H9 (cell line): ENCODE data around the gene NOTUM. TPM values are rescaled to one million over a fixed set of nuclear protein-coding genes. Genes with fewer than 3 reads are reported as not detected.

Source experiments
- DNase-seq: peaks from one replicate; pipeline ENCODE4 v3.0.0-alpha.2; 2017
- H2AFZ ChIP-seq: one replicate; pipeline ENCODE4 v1.6.1; 2013; ENCODE audit warnings: mild to moderate bottlenecking, low read length, control low read depth, moderate library complexity
- H2AK5ac ChIP-seq: 2 replicates; pipeline ENCODE4 v1.6.1; 2013; ENCODE audit warnings: low read length, control low read depth, mixed read lengths; ENCODE audit not compliant: insufficient read length
- H2BK120ac ChIP-seq: one replicate; pipeline ENCODE4 v1.6.1; 2013; ENCODE audit warnings: low read depth, mild to moderate bottlenecking, low read length, control low read depth, inconsistent platforms; ENCODE audit not compliant: poor library complexity, severe bottlenecking
- H2BK12ac ChIP-seq: 2 replicates; pipeline ENCODE4 v1.6.1; 2013; ENCODE audit warnings: low read length, control low read depth, mixed read lengths, low read depth; ENCODE audit not compliant: insufficient read length
- H2BK15ac ChIP-seq: 2 replicates; pipeline ENCODE4 v1.6.1; 2013; ENCODE audit warnings: low read depth, low read length, control low read depth
- H2BK20ac ChIP-seq: one replicate; pipeline ENCODE4 v1.6.1; 2013; ENCODE audit warnings: low read depth, mild to moderate bottlenecking, low read length, control low read depth, inconsistent platforms; ENCODE audit not compliant: poor library complexity, severe bottlenecking
- H2BK5ac ChIP-seq: 2 replicates; pipeline ENCODE4 v1.6.1; 2013; ENCODE audit warnings: low read length, control low read depth, mixed read lengths; ENCODE audit not compliant: insufficient read length
- H3K14ac ChIP-seq: 2 replicates; pipeline ENCODE4 v1.6.1; 2013; ENCODE audit warnings: low read length, control low read depth; ENCODE audit not compliant: insufficient read depth
- H3K18ac ChIP-seq: 2 replicates; pipeline ENCODE4 v1.6.1; 2013; ENCODE audit warnings: low read depth, mild to moderate bottlenecking, mixed read lengths, low read length, control low read depth; ENCODE audit not compliant: insufficient read length
- H3K23ac ChIP-seq: 2 replicates; pipeline ENCODE4 v1.6.1; 2013; ENCODE audit warnings: low read length, control low read depth, mixed read lengths, low read depth; ENCODE audit not compliant: insufficient read length
- H3K23me2 ChIP-seq: 2 replicates; pipeline ENCODE4 v1.6.1; 2013; ENCODE audit warnings: low read depth, mild to moderate bottlenecking, mixed read lengths, low read length, control low read depth; ENCODE audit not compliant: insufficient read length, poor library complexity, severe bottlenecking
- H3K27ac ChIP-seq: 2 replicates; pipeline ENCODE4 v1.5.1; 2013; ENCODE audit warnings: low read length, control low read depth, mixed read lengths, low read depth; ENCODE audit not compliant: insufficient read length
- H3K27me3 ChIP-seq: 2 replicates; pipeline ENCODE4 v1.6.1; 2013; ENCODE audit warnings: low read length, control low read depth, inconsistent platforms; ENCODE audit not compliant: insufficient read depth
- H3K4ac ChIP-seq: 2 replicates; pipeline ENCODE4 v1.6.1; 2013; ENCODE audit warnings: low read depth, mild to moderate bottlenecking, control low read depth, inconsistent platforms, low read length, moderate library complexity
- H3K4me1 ChIP-seq: 2 replicates; pipeline ENCODE4 v1.6.1; 2013; ENCODE audit warnings: low read length, control low read depth, inconsistent platforms; ENCODE audit not compliant: insufficient read depth
- H3K4me2 ChIP-seq: 2 replicates; pipeline ENCODE4 v1.6.1; 2013; ENCODE audit warnings: low read length, control low read depth, mixed read lengths; ENCODE audit not compliant: insufficient read length, insufficient read depth
- H3K56ac ChIP-seq: 2 replicates; pipeline ENCODE4 v1.6.1; 2013; ENCODE audit warnings: low read depth, mild to moderate bottlenecking, mixed read lengths, low read length, control low read depth; ENCODE audit not compliant: insufficient read length
- H3K79me1 ChIP-seq: 2 replicates; pipeline ENCODE4 v1.6.1; 2013; ENCODE audit warnings: low read depth, mild to moderate bottlenecking, moderate library complexity, low read length, control low read depth, inconsistent platforms; ENCODE audit not compliant: insufficient read depth, poor library complexity, severe bottlenecking
- H3K79me2 ChIP-seq: 2 replicates; pipeline ENCODE4 v1.6.1; 2013; ENCODE audit warnings: low read length, control low read depth, inconsistent platforms; ENCODE audit not compliant: insufficient read depth
- H3K9ac ChIP-seq: 2 replicates; pipeline ENCODE4 v1.6.1; 2013; ENCODE audit warnings: low read length, control low read depth, mixed read lengths; ENCODE audit not compliant: insufficient read length; ENCODE audit errors: extremely low read depth
- H3K9me3 ChIP-seq: one replicate; pipeline ENCODE4 v1.6.1; 2013; ENCODE audit warnings: low read depth, low read length, inconsistent platforms; ENCODE audit not compliant: control insufficient read depth
- H3T11ph ChIP-seq: one replicate; pipeline ENCODE4 v1.6.1; 2013; ENCODE audit warnings: mild to moderate bottlenecking, low read length, control low read depth, inconsistent platforms
- H4K20me1 ChIP-seq: one replicate; pipeline ENCODE4 v1.6.1; 2013; ENCODE audit not compliant: control insufficient read depth, insufficient read length, insufficient read depth
- H4K5ac ChIP-seq: 2 replicates; pipeline ENCODE4 v1.6.1; 2013; ENCODE audit warnings: low read depth, mild to moderate bottlenecking, mixed read lengths, low read length, control low read depth; ENCODE audit not compliant: insufficient read length
- H4K8ac ChIP-seq: replicated peaks from 2 replicates; pipeline ENCODE4 v1.6.1; 2013; ENCODE audit warnings: low read length, control low read depth, mixed read lengths, low read depth; ENCODE audit not compliant: insufficient read length
- H4K91ac ChIP-seq: 2 replicates; pipeline ENCODE4 v1.6.1; 2013; ENCODE audit warnings: low read depth, mild to moderate bottlenecking, moderate library complexity, mixed read lengths, low read length, control low read depth; ENCODE audit not compliant: insufficient read length
- H3K27ac Mint-ChIP-seq, 3 experiments: 2 replicates in 2 of 3; 3 replicates in 1 of 3; pipeline ENCODE4 v1.8.0; 2020 to 2021; ENCODE audit warnings: mixed read lengths in 3 of 3, mild to moderate bottlenecking in 1 of 3, moderate library complexity in 1 of 3
- H3K27me3 Mint-ChIP-seq: 2 replicates; pipeline ENCODE4 v1.8.0; 2021; ENCODE audit warnings: low read depth, mild to moderate bottlenecking, moderate library complexity, mixed read lengths
- H3K36me3 Mint-ChIP-seq, 3 experiments: 2 replicates in 2 of 3; 3 replicates in 1 of 3; pipeline ENCODE4 v1.8.0; 2020 to 2021; ENCODE audit warnings: low read depth in 3 of 3, mixed read lengths in 3 of 3; ENCODE audit not compliant: insufficient read depth in 1 of 3
- H3K4me1 Mint-ChIP-seq, 2 experiments: 2 replicates each; pipeline ENCODE4 v1.8.0; 2020; ENCODE audit warnings: mixed read lengths in 2 of 2
- H3K4me3 Mint-ChIP-seq, 2 experiments: 2 replicates in 1 of 2; 3 replicates in 1 of 2; pipeline ENCODE4 v1.8.0; 2020 to 2021; ENCODE audit warnings: mild to moderate bottlenecking in 2 of 2, mixed read lengths in 2 of 2, moderate library complexity in 1 of 2
- H3K9me3 Mint-ChIP-seq, 2 experiments: 2 replicates in 1 of 2; 3 replicates in 1 of 2; pipeline ENCODE4 v1.8.0; 2020; ENCODE audit warnings: mild to moderate bottlenecking in 2 of 2, mixed read lengths in 2 of 2, moderate library complexity in 1 of 2
- CTCF ChIP-seq: fragments of 200-600 bp; sonication (generic); conservative IDR thresholded peaks from 3 replicates; pipeline ENCODE4 v1.8.0; 2021; ENCODE audit warnings: antibody characterized with exemption, mild to moderate bottlenecking
- WGBS: extraction: QIAGEN DNeasy Blood & Tissue Kit; methylation state at CpG from one replicate; pipeline ENCODE4 v1.1.7; 2013; ENCODE audit warnings: missing lambda C conversion rate, low lambda C conversion rate, mixed read lengths; ENCODE audit not compliant: insufficient read length; ENCODE audit errors: extremely low coverage; 5-methylcytosine and 5-hydroxymethylcytosine counted together
- total RNA-seq: library from RNA; stranded (reverse); gene quantifications from 2 replicates; pipeline ENCODE4 v1.2.1, GENCODE V29; 2021

NOTUM gene
- total RNA-seq, 1 experiment from 2014 or later, result 2.1 TPM

DNA sequence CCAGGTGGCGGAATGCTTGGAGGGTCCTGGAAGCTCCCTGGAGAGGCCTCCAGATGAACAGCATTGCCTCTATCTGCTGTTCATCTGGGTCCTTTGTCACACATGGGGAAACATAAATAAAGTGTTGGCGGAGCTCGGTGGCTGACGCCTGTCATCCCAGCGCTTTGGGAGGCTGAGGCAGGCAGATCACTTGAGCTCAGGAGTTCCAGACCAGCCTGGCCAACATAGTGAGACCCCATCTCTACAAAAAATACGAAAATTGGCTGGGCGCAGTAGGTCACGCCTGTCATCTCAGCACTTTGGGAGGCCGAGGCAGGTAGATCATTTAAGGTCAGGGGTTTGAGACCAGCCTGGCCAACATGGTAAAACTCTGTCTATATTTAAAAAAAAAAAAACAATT, 16.1 kb downstream of the NOTUM start:
- H2AFZ ChIP-seq, result no peak overlapping the region
- no peaks in the 10 kb centered on the region for H3K23me2 ChIP-seq
- no peaks in the 10 kb centered on the region; the same call in 1 of the 2 replicates for H3K4me1 ChIP-seq

More for the DNA sequence above, 16.1 kb downstream of the NOTUM start:
- H2BK120ac ChIP-seq, result no peak overlapping the region
- H3K9me3 Mint-ChIP-seq, result no peaks in the 10 kb centered on the region
- H3K23ac ChIP-seq, result no peak overlapping the region
- H4K20me1 ChIP-seq, result no peaks in the 10 kb centered on the region
- H4K91ac ChIP-seq, result no peak overlapping the region
- no peak overlapping the region for H2BK20ac ChIP-seq
- no peak overlapping the region for H3K4ac ChIP-seq
- H3K18ac ChIP-seq, result no peak overlapping the region
- H3K27ac ChIP-seq, result no peak overlapping the region
- peaks cover 67% of the 10 kb centered on the region for H3K27me3 Mint-ChIP-seq
- H3K36me3 Mint-ChIP-seq, result no peaks in the 10 kb centered on the region
- H3T11ph ChIP-seq, result no peak overlapping the region
- H3K4me1 Mint-ChIP-seq, result peaks cover 11 to 19% of the 10 kb centered on the region in 2 experiments
- H4K8ac ChIP-seq, result no peak overlapping the region
- no peak overlapping the region for H3K27ac Mint-ChIP-seq
- H3K79me2 ChIP-seq, result no peaks in the 10 kb centered on the region
- H2BK15ac ChIP-seq, result no peak overlapping the region
- no peak for DNase-seq
- no peak overlapping the region for H3K9ac ChIP-seq
- H3K9me3 ChIP-seq, result no peaks in the 10 kb centered on the region
- no peaks in the 10 kb centered on the region for H3K79me1 ChIP-seq
- no peak for TF ChIP-seq CTCF
- no peak overlapping the region for H2BK12ac ChIP-seq
- WGBS, result no CpG with 5 or more reads among the region's 9 CpGs
- H3K4me2 ChIP-seq, result no peak overlapping the region
- H2BK5ac ChIP-seq, result no peak overlapping the region
- H3K14ac ChIP-seq, result no peak overlapping the region
- H3K4me3 Mint-ChIP-seq, result no peak overlapping the region
- no peak overlapping the region for H4K5ac ChIP-seq
- no peak overlapping the region for H3K56ac ChIP-seq
- H3K27me3 ChIP-seq, result no peaks in the 10 kb centered on the region
- no peak overlapping the region for H2AK5ac ChIP-seq
